Measurements from ENCODE around the gene NCLN.
"Not testable (repeated sequence)": the region's sequence is repeated elsewhere in the genome, so short reads cannot be mapped to it uniquely, and the experiment has no call there.

Gene NCLN

DNA sequence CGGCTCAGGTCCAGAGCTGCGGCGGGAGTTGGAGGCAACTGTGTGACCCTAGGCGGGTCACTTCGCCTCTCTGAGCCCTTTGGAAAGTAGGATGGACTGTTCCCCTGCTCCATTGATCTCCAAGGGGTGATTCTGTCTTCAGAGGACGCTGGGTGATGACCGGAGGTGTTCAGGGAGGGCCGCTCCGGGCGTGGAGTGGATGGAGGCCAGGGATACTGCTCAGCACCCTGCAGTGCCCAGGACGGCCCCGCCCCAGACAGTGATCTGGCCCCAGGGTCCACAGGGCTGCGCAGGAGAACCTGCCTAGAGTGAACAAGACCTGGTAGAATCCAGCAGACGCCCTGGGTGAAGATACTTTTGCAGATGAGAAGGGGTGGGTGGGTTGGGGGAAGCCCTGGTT lies 7.0 kb downstream of the NCLN start:
- Mint-ChIP-seq H3K9me3 (no peaks in the 10 kb centered on the region), H3K27me3 (no peaks in the 10 kb centered on the region), H3K4me3 (no peak overlapping the region), H3K4me1 (peaks cover 21 to 38% of the 10 kb centered on the region in 2 donors), H3K36me3 (peaks cover 38 to 47% of the 10 kb centered on the region in 2 donors), H3K27ac (no peak overlapping the region)
- DNase-seq (no peak), ATAC-seq (replicated peaks) (no peak)

DNA sequence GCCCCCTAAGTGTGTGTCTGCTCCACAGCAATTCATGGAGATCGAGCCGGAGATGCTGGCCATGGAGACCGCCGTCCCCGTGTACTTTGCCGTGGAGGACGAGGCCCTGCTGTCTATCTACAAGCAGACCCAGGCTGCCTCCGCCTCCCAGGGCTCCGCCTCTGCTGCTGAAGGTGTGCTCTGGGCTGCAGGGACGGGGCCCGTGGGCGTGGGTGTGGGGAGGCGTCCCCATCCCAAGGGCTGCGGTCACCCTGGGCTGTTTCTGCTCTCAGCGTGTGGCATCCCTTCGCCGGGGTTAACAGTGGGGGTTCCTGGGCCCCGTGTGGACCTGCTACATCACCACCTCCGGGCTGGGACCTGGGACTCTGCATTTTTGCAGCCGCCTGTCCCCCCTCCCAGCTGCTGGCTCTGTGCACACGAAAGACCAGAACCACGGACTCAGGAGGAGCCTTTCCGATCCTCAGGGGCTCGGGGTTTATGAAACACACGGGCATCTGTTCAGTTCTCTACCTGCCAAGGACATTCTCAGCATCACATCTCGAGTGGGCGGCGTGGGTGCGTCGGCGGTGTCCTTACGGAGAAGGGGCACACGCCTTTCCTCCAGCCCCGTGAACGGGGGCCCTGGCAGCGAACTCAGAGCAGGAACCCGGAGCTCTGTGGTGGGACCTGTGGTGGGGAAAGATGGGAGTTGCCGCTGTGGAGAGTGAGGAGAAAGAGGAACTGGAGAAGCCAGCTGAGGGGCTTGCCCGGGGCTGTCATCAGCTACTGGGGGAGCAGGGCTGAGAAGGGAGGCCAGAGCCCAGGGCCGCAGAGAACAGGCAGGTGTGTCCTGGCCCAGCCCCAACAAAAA lies 7.8 kb downstream of the NCLN start:
- peaks cover 35 to 42% of the 10 kb centered on the region in 2 donors for H3K36me3 Mint-ChIP-seq

GRCh38 chr19:3194106-3195087 lies 8.7 kb downstream of the NCLN start:
- no peaks in the 10 kb centered on the region for H3K27me3 Mint-ChIP-seq
- H3K27ac Mint-ChIP-seq = no peak overlapping the region
- H3K36me3 Mint-ChIP-seq = peaks cover 26 to 33% of the 10 kb centered on the region in 2 donors
- H3K4me3 Mint-ChIP-seq = no peak overlapping the region
- H3K4me1 Mint-ChIP-seq = peaks cover 9 to 21% of the 10 kb centered on the region in 2 donors
- no peaks in the 10 kb centered on the region for H3K9me3 Mint-ChIP-seq
- no peak for DNase-seq
- no peak for ATAC-seq (replicated peaks)

More for the DNA sequence above, 7.8 kb downstream of the NCLN start:
- peak; percentile 71 to 81 for ATAC-seq (replicated peaks)
- Mint-ChIP-seq H3K4me3 (no peak overlapping the region), H3K4me1 (peaks cover 14 to 30% of the 10 kb centered on the region in 2 donors), H3K27ac (peak overlapping the region; percentile 85), H3K9me3 (no peaks in the 10 kb centered on the region), H3K27me3 (no peaks in the 10 kb centered on the region)
- DNase-seq = no peak

GRCh38 chr19:3196064-3196932 lies 10.6 kb downstream of the NCLN start:
- DNase-seq = no peak
- no peak for ATAC-seq (replicated peaks)
- Mint-ChIP-seq H3K9me3 (no peaks in the 10 kb centered on the region), H3K4me3 (no peak overlapping the region), H3K36me3 (peaks cover 28 to 36% of the 10 kb centered on the region in 2 donors), H3K27ac (no peak overlapping the region), H3K4me1 (peaks cover 5 to 13% of the 10 kb centered on the region in 2 donors), H3K27me3 (no peaks in the 10 kb centered on the region)

GRCh38 chr19:3196933-3197205 lies 11.1 kb downstream of the NCLN start:
- DNase-seq (no peak), ATAC-seq (replicated peaks) (no peak)
- peaks cover 29 to 37% of the 10 kb centered on the region in 2 donors for H3K36me3 Mint-ChIP-seq
- no peak overlapping the region for H3K4me3 Mint-ChIP-seq
- H3K9me3 Mint-ChIP-seq = no peaks in the 10 kb centered on the region
- H3K27ac Mint-ChIP-seq = no peak overlapping the region
- H3K4me1 Mint-ChIP-seq = peaks cover 5 to 13% of the 10 kb centered on the region in 2 donors
- H3K27me3 Mint-ChIP-seq = no peaks in the 10 kb centered on the region

DNA sequence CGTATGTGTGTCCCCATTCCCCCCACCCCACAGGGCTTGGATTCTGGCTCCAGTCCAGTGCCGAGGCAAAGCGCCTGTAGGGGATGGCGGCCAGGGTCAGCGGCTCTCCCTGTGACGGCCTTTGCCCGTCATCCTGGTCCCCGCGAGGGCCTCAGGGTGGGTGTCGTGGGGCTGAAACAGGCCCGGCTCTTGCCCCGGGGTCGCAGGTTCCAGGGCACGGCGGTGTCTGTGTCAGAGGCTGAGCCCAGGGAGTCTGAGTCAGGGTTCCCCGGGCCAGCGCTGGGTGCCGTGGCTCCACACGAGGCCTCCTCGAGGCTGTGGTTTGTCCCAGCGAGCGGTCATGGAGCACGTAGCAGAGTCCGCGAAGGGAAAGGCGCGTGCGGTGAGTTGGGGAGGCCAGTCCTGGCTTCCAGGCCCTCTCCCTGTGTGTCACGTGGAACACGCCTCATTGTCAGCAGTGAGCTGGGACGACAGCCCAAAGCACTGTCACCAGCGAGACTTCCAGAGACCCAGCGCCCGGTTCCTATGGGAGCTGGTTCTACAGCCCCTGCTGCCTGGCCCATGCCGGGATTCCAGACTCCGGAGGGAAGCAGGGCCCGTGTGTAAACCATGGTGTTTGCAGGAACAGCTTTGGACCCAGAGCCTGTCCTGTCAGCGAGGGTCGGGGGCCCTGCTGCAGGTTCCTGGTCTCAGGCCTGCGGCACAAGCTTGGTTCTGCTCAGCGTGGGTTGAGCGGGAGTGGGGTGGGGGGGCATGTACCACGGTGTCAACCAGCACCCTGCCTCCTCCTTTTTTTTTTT lies 13.4 kb downstream of the NCLN start:
- H3K27ac Mint-ChIP-seq = no peak overlapping the region
- no peaks in the 10 kb centered on the region for H3K4me1 Mint-ChIP-seq
- no peak overlapping the region for H3K4me3 Mint-ChIP-seq
- H3K9me3 Mint-ChIP-seq = no peaks in the 10 kb centered on the region
- peaks cover 31% of the 10 kb centered on the region in 2 donors for H3K36me3 Mint-ChIP-seq
- H3K27me3 Mint-ChIP-seq = no peaks in the 10 kb centered on the region
- DNase-seq = no peak
- ATAC-seq (replicated peaks) = no peak

DNA sequence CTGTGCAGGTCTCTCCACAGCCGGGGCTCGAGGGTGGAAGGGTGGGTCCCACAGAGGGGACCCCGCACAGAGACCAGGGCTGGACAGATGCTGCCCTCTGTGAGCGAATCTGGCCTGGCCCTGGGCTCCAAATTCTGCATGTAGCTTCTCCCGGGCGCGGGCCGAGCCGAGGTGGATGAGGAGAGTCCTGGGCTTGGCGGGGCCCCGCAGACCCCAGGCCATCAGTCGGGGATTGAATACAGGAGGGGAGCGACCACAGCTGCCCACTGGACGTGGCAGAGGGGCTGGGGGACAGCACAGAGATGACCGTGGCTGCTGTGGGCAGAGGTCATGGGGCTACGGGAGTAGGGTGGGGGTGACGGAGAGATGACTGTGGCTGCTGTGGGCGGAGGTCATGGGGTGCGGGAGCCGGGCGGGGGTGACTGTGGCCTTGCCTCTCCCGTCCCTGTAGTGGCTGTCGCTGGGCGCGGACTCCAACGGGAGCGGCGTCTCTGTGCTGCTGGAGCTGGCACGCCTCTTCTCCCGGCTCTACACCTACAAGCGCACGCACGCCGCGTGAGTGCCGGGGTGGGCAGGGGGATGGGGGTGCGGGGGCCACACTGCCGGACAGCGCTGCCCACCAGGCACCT lies 15.5 kb downstream of the NCLN start:
- Mint-ChIP-seq H3K27me3 (no peaks in the 10 kb centered on the region), H3K4me3 (no peak overlapping the region), H3K4me1 (no peaks in the 10 kb centered on the region), H3K36me3 (peaks cover 29 to 31% of the 10 kb centered on the region in 2 donors), H3K27ac (no peak overlapping the region), H3K9me3 (no peaks in the 10 kb centered on the region)
- DNase-seq = no peak
- no peak for ATAC-seq (replicated peaks)

GRCh38 chr19:3201911-3202310 lies 16.2 kb downstream of the NCLN start:
- Mint-ChIP-seq H3K9me3 (no peaks in the 10 kb centered on the region), H3K27me3 (no peaks in the 10 kb centered on the region), H3K4me1 (no peaks in the 10 kb centered on the region), H3K4me3 (no peak overlapping the region), H3K27ac (peak overlapping the region; percentile 20), H3K36me3 (peaks cover 23 to 24% of the 10 kb centered on the region in 2 donors)
- no peak for DNase-seq
- ATAC-seq (replicated peaks) = no peak

GRCh38 chr19:3202346-3202745 lies 16.6 kb downstream of the NCLN start:
- DNase-seq (no peak), ATAC-seq (replicated peaks) (no peak)
- H3K4me1 Mint-ChIP-seq = no peaks in the 10 kb centered on the region
- peaks cover 23 to 24% of the 10 kb centered on the region in 2 donors for H3K36me3 Mint-ChIP-seq
- H3K4me3 Mint-ChIP-seq = no peak overlapping the region
- H3K27me3 Mint-ChIP-seq = no peaks in the 10 kb centered on the region
- H3K27ac Mint-ChIP-seq = peak overlapping the region; percentile 20
- no peaks in the 10 kb centered on the region for H3K9me3 Mint-ChIP-seq

GRCh38 chr19:3202895-3203294 lies 17.2 kb downstream of the NCLN start:
- Mint-ChIP-seq H3K27ac (peak overlapping the region; percentile 47), H3K36me3 (peaks cover 23 to 26% of the 10 kb centered on the region in 2 donors)
- not testable (repeated sequence) for H3K4me3 Mint-ChIP-seq; H3K27me3 Mint-ChIP-seq; H3K9me3 Mint-ChIP-seq; DNase-seq; ATAC-seq (replicated peaks); H3K4me1 Mint-ChIP-seq

- Mint-ChIP-seq H3K9me3 (no peaks in the 10 kb centered on the region), H3K4me3 (no peak overlapping the region), H3K27me3 (no peaks in the 10 kb centered on the region), H3K36me3 (peaks cover 31 to 32% of the 10 kb centered on the region in 2 donors), H3K4me1 (no peaks in the 10 kb centered on the region), H3K27ac (no peak overlapping the region)
- DNase-seq (no peak), ATAC-seq (replicated peaks) (no peak)
Observed at GRCh38 chr19:3203805-3204645, 18.3 kb downstream of the NCLN start.

- DNase-seq = no peak
- peaks cover 33 to 37% of the 10 kb centered on the region in 2 donors for H3K36me3 Mint-ChIP-seq
- ATAC-seq (replicated peaks) = no peak
- no peaks in the 10 kb centered on the region for H3K9me3 Mint-ChIP-seq
- no peak overlapping the region for H3K27ac Mint-ChIP-seq
- H3K27me3 Mint-ChIP-seq = no peaks in the 10 kb centered on the region
- no peak overlapping the region for H3K4me3 Mint-ChIP-seq
- peaks cover 0 to 3% of the 10 kb centered on the region in 2 donors for H3K4me1 Mint-ChIP-seq
Observed at GRCh38 chr19:3204646-3205275, 19.0 kb downstream of the NCLN start.
